HEK293 (cell line): Measurements from ENCODE around the gene HIVEP2.
"Not testable (repeated sequence)": the region's sequence is repeated elsewhere in the genome, so short reads cannot be mapped to it uniquely, and the experiment has no call there.

Experiments used
- CTCF ChIA-PET: fragments of 350-600 bp; formaldehyde crosslinking; extraction: SDS; loops from one replicate; lab custom pipeline; 2021; ENCODE audit warnings: antibody characterized with exemption; lab: Yijun Ruan, JAX
- POLR2A ChIA-PET: fragments of 300-600 bp; formaldehyde crosslinking; extraction: SDS; loops from one replicate; lab custom pipeline; 2020; ENCODE audit warnings: antibody characterized with exemption, inconsistent platforms; lab: Yijun Ruan, JAX
- H3K27ac ChIP-seq: fragments of 200-500 bp; sonication (Bioruptor generic); 2 replicates; pipeline ENCODE4 v1.5.1; 2014; ENCODE audit warnings: low read depth, low read length, control low read depth, inconsistent platforms; ENCODE audit errors: extremely low read depth
- H3K36me3 ChIP-seq, 2 experiments: fragments of 200-500 bp in 1 of 2; sonication (Bioruptor generic) in 1 of 2; 1 replicate in 1 of 2; 2 replicates in 1 of 2; pipeline ENCODE4 v1.5.1; 2014 to 2017; ENCODE audit warnings: inconsistent platforms in 2 of 2, low read length in 2 of 2; ENCODE audit not compliant: control insufficient read depth in 2 of 2, insufficient read depth in 1 of 2
- H3K4me1 ChIP-seq: fragments of 200-500 bp; sonication (Bioruptor generic); 2 replicates; pipeline ENCODE4 v1.5.1; 2014; ENCODE audit warnings: mild to moderate bottlenecking, low read length, inconsistent platforms; ENCODE audit not compliant: control insufficient read depth, insufficient read depth
- H3K4me3 ChIP-seq: 2 replicates; pipeline ENCODE4 v1.5.1; 2011; ENCODE audit warnings: low read depth, mild to moderate bottlenecking, control low read depth, low read length, moderate library complexity
- H3K9me3 ChIP-seq: fragments of 200-500 bp; sonication (Bioruptor generic); 2 replicates; pipeline ENCODE4 v1.5.1; 2014; ENCODE audit warnings: low read depth, low read length, inconsistent platforms; ENCODE audit not compliant: control insufficient read depth, insufficient read depth
- EGR2 ChIP-seq: fragments of 450-650 bp; formaldehyde crosslinking; IDR thresholded peaks from 2 replicates; pipeline ENCODE4 v1.5.1; 2016; ENCODE audit warnings: low read depth, missing biosample characterization, missing genetic modification characterization
- GLIS1 ChIP-seq: fragments of 450-650 bp; formaldehyde crosslinking; IDR thresholded peaks from 2 replicates; pipeline ENCODE4 v1.5.1; 2016; ENCODE audit warnings: missing biosample characterization, missing genetic modification characterization
- OSR2 ChIP-seq: fragments of 450-650 bp; formaldehyde crosslinking; IDR thresholded peaks from 2 replicates; pipeline ENCODE4 v1.5.1; 2016; ENCODE audit warnings: missing biosample characterization, missing genetic modification characterization
- OVOL3 ChIP-seq: fragments of 450-650 bp; formaldehyde crosslinking; IDR thresholded peaks from 2 replicates; pipeline ENCODE4 v1.5.1; 2016; ENCODE audit warnings: missing biosample characterization, missing genetic modification characterization
- PRDM10 ChIP-seq: fragments of 450-650 bp; formaldehyde crosslinking; IDR thresholded peaks from 2 replicates; pipeline ENCODE4 v1.5.1; 2016; ENCODE audit warnings: missing biosample characterization, missing genetic modification characterization
- SALL2 ChIP-seq: fragments of 450-650 bp; formaldehyde crosslinking; IDR thresholded peaks from 2 replicates; pipeline ENCODE4 v1.5.0; 2017; ENCODE audit warnings: missing biosample characterization, mild to moderate bottlenecking, missing genetic modification characterization, borderline replicate concordance
- TSHZ1 ChIP-seq: fragments of 450-650 bp; formaldehyde crosslinking; IDR thresholded peaks from 2 replicates; pipeline ENCODE4 v1.5.1; 2016; ENCODE audit warnings: missing biosample characterization, missing genetic modification characterization, borderline replicate concordance
- ZBTB44 ChIP-seq: fragments of 450-650 bp; IDR thresholded peaks from 2 replicates; pipeline ENCODE4 v1.5.1; 2018; ENCODE audit warnings: missing biosample characterization, mild to moderate bottlenecking, missing genetic modification characterization
- ZBTB49 ChIP-seq: fragments of 450-650 bp; formaldehyde crosslinking; IDR thresholded peaks from 2 replicates; pipeline ENCODE4 v1.5.1; 2016; ENCODE audit warnings: missing biosample characterization, missing genetic modification characterization, low read depth
- ZNF133 ChIP-seq: fragments of 450-650 bp; formaldehyde crosslinking; IDR thresholded peaks from 2 replicates; pipeline ENCODE4 v1.5.1; 2016; ENCODE audit warnings: missing biosample characterization, missing genetic modification characterization
- ZNF19 ChIP-seq: fragments of 450-650 bp; formaldehyde crosslinking; IDR thresholded peaks from 2 replicates; pipeline ENCODE4; 2016; ENCODE audit warnings: missing biosample characterization, missing genetic modification characterization, low read depth
- ZNF202 ChIP-seq: fragments of 450-650 bp; formaldehyde crosslinking; IDR thresholded peaks from 2 replicates; pipeline ENCODE4 v1.5.1; 2016; ENCODE audit warnings: missing biosample characterization, missing genetic modification characterization, borderline replicate concordance
- ZNF416 ChIP-seq: fragments of 450-650 bp; formaldehyde crosslinking; IDR thresholded peaks from 2 replicates; pipeline ENCODE4 v1.5.1; 2016; ENCODE audit warnings: missing biosample characterization, missing genetic modification characterization
- ZNF473 ChIP-seq: fragments of 450-650 bp; formaldehyde crosslinking; IDR thresholded peaks from 2 replicates; pipeline ENCODE4 v1.5.1; 2017; ENCODE audit warnings: missing biosample characterization, missing genetic modification characterization
- ZNF645 ChIP-seq: fragments of 450-650 bp; formaldehyde crosslinking; IDR thresholded peaks from 2 replicates; pipeline ENCODE4; 2016; ENCODE audit warnings: missing biosample characterization, missing genetic modification characterization
- ZNF658 ChIP-seq: fragments of 450-650 bp; formaldehyde crosslinking; IDR thresholded peaks from 2 replicates; pipeline ENCODE4; 2016; ENCODE audit warnings: missing biosample characterization, missing genetic modification characterization
- ZNF701 ChIP-seq: fragments of 450-650 bp; formaldehyde crosslinking; IDR thresholded peaks from 2 replicates; pipeline ENCODE4 v1.5.1; 2016; ENCODE audit warnings: missing biosample characterization, missing genetic modification characterization
- ZXDB ChIP-seq: fragments of 450-650 bp; formaldehyde crosslinking; IDR thresholded peaks from 2 replicates; pipeline ENCODE4 v1.5.1; 2016; ENCODE audit warnings: missing biosample characterization, missing genetic modification characterization

HIVEP2 gene

GRCh38 chr6:142975365-142975764 lies 30.4 kb upstream of the HIVEP2 start:
- H3K27ac ChIP-seq: no peak overlapping the region
- TF ChIP-seq ZBTB44 (tag by site-specific recombination) (no peak), PRDM10 (tag by site-specific recombination) (no peak), ZNF202 (tag by site-specific recombination) (no peak), SALL2 (no peak), ZNF645 (tag by site-specific recombination) (no peak), ZXDB (tag by site-specific recombination) (no peak), ZBTB49 (tag by site-specific recombination) (no peak), ZNF658 (tag by site-specific recombination) (no peak), OVOL3 (tag by site-specific recombination) (no peak)
- TF ChIP-seq, all 188 proteins: peak for 0
- no peaks in the 10 kb centered on the region for H3K9me3 ChIP-seq
- ChIA-PET CTCF (no interaction called here), POLR2A (no interaction called here)
- no peak overlapping the region for H3K4me3 ChIP-seq
- H3K4me1 ChIP-seq: no peaks in the 10 kb centered on the region
- no peaks in the 10 kb centered on the region for H3K36me3 ChIP-seq

GRCh38 chr6:142970941-142971340 lies 26.0 kb upstream of the HIVEP2 start:
- H3K4me3 ChIP-seq, POLR2A ChIA-PET, H3K27ac ChIP-seq, H3K36me3 ChIP-seq, H3K4me1 ChIP-seq, H3K9me3 ChIP-seq: not testable (repeated sequence)
- CTCF ChIA-PET: interaction anchor here (0.6 kb wide), 1 partner anchor 85 kb away, joined by 3 read pairs; no protein-coding TSS in a partner anchor

GRCh38 chr6:142968601-142969000 lies 23.6 kb upstream of the HIVEP2 start:
- POLR2A ChIA-PET: no interaction called here
- Histone ChIP-seq H3K4me1 (no peaks in the 10 kb centered on the region), H3K9me3 (no peaks in the 10 kb centered on the region), H3K27ac (no peak overlapping the region), H3K36me3 (no peaks in the 10 kb centered on the region), H3K4me3 (no peak overlapping the region)
- TF ChIP-seq GLIS1 (no peak), ZNF473 (no peak), ZNF701 (tag by site-specific recombination) (no peak), TSHZ1 (tag by site-specific recombination) (no peak), ZNF416 (no peak), OSR2 (tag by site-specific recombination) (no peak), ZNF19 (tag by site-specific recombination) (no peak), EGR2 (tag by site-specific recombination) (no peak), ZNF133 (tag by site-specific recombination) (no peak)
- CTCF ChIA-PET: interaction anchor here (1.4 kb wide), 1 partner anchor 8 kb away, joined by 3 read pairs; no protein-coding TSS in a partner anchor
